Measurements from ENCODE around the gene CD9. TPM values are rescaled to one million over a fixed set of nuclear protein-coding genes. Genes with fewer than 3 reads are reported as not detected.

The CD9 gene
- total and polyA plus RNA-seq, 2 of the 8 experiments (the other 6 are each of a cell fraction or from before 2014, with no cell fraction given) = 168 to 319 TPM

GRCh38 chr12:6157482-6157881 lies 42.7 kb upstream of the CD9 start:
- H3K56ac ChIP-seq (replicated peaks; ENCODE audit: insufficient read length, low read depth, low read length) = no peak overlapping the region
- no peaks in the 10 kb centered on the region for H3K79me1 ChIP-seq (ENCODE audit: low read depth, low read length)
- no peak overlapping the region for H4K8ac ChIP-seq (ENCODE audit: extremely low read depth, insufficient read depth, low read length)
- no peak overlapping the region for H3K9ac ChIP-seq (replicated peaks in 1 of 4; ENCODE audit: extremely low read depth in 1 of 4, low read depth in 3 of 4, low read length in 3 of 4)
- no peak overlapping the region for H3K27ac ChIP-seq (ENCODE audit: low read depth, low read length)
- H3K23me2 ChIP-seq (ENCODE audit: low read depth, low read length) = no peaks in the 10 kb centered on the region
- 86% methylated on average over 4 of the region's 4 CpGs; no CpG with 5 or more reads in 1 of the 2 experiments for WGBS, 2 experiments (ENCODE audit: extremely low coverage in 1 of 2, insufficient coverage in 1 of 2, insufficient read length in 1 of 2, insufficient replicate concordance in 2 of 2, low coverage in 1 of 2, low lambda C conversion rate in 2 of 2, missing lambda C conversion rate in 1 of 2)
- no peak for DNase-seq (ENCODE audit: low read depth in 1 of 2, low spot score in 2 of 2)
- H3K79me2 ChIP-seq (ENCODE audit: control insufficient read depth in 1 of 2, insufficient read depth in 2 of 2, low read length in 2 of 2) = no peaks in the 10 kb centered on the region
- no peak overlapping the region for H4K91ac ChIP-seq (replicated peaks; ENCODE audit: insufficient read length, low read length)
- CTCF ChIA-PET (ENCODE audit: partially characterized antibody) = interaction anchor here (0.9 to 1.2 kb wide), 3 partner anchors 127 to 148 kb away, joined by 3 to 5 read pairs (median 3); no protein-coding TSS in a partner anchor
- no peak overlapping the region for H3K14ac ChIP-seq (ENCODE audit: insufficient read length)
- no peak for FAIRE-seq
- no peaks in the 10 kb centered on the region for H3K4me1 ChIP-seq (replicated peaks in 1 of 4; ENCODE audit: control insufficient read depth in 3 of 4, insufficient read depth in 4 of 4, low read length in 3 of 4)
- no peak overlapping the region for H2AFZ ChIP-seq (ENCODE audit: low read length)
- no peak overlapping the region for H2BK12ac ChIP-seq (ENCODE audit: low read depth, low read length)
- POLR2A ChIA-PET (ENCODE audit: partially characterized antibody) = no interaction called here
- H3K27me3 ChIP-seq (replicated peaks in 1 of 4; ENCODE audit: control insufficient read depth in 3 of 4, extremely low read depth in 1 of 4, insufficient read depth in 3 of 4, low read length in 3 of 4) = no peaks in the 10 kb centered on the region
- no peak overlapping the region for H3K18ac ChIP-seq (ENCODE audit: extremely low read depth, low read length)
- no peak overlapping the region for H2AK5ac ChIP-seq (ENCODE audit: low read depth, low read length)
- no peaks in the 10 kb centered on the region; a peak in 1 of 4 replicates for H3K9me3 ChIP-seq (ENCODE audit: insufficient read depth in 2 of 2, low read depth in 1 of 2, low read length in 1 of 2)
- no peak overlapping the region for H3K4me3 ChIP-seq (ENCODE audit: extremely low read depth in 1 of 4, insufficient read depth in 2 of 4, low read depth in 3 of 4, low read length in 4 of 4)
- no peak overlapping the region for H3K4me2 ChIP-seq (ENCODE audit: insufficient read depth in 1 of 2, low read depth in 2 of 2, low read length in 2 of 2)
- no peak overlapping the region for H2BK120ac ChIP-seq (replicated peaks; ENCODE audit: low read depth, low read length)
- H2BK20ac ChIP-seq (ENCODE audit: low read length) = no peak overlapping the region
- H2BK5ac ChIP-seq (ENCODE audit: low read depth, low read length) = no peak overlapping the region
- no peaks in the 10 kb centered on the region for H3K36me3 ChIP-seq (ENCODE audit: control insufficient read depth in 2 of 4, insufficient read depth in 4 of 4, low read length in 3 of 4)
- H3K23ac ChIP-seq (ENCODE audit: insufficient read length) = no peak overlapping the region
- H4K5ac ChIP-seq (ENCODE audit: insufficient read length, low read depth, low read length) = no peak overlapping the region
- H3K4ac ChIP-seq (replicated peaks; ENCODE audit: insufficient read length, low read depth, low read length) = no peak overlapping the region
- TF ChIP-seq CREB1 (IDR thresholded peaks at IDR 0.05) (no peak), EP300 (IDR thresholded peaks at IDR 0.05; ENCODE audit: borderline replicate concordance in 1 of 2, low read depth in 2 of 2, low read length in 2 of 2) (no peak)
- H2BK15ac ChIP-seq (ENCODE audit: low read length) = no peak overlapping the region
- H4K20me1 ChIP-seq (replicated peaks in 1 of 2; ENCODE audit: control insufficient read depth in 1 of 2, insufficient read depth in 2 of 2, low read length in 2 of 2) = no peaks in the 10 kb centered on the region

All from H1 (cell line).